ENCODE results near the gene TMIE.

The TMIE gene

GRCh38 chr3:46685446-46685845 is 15.7 kb upstream of the TMIE start:
- TF ChIP-seq, protein P1, sequence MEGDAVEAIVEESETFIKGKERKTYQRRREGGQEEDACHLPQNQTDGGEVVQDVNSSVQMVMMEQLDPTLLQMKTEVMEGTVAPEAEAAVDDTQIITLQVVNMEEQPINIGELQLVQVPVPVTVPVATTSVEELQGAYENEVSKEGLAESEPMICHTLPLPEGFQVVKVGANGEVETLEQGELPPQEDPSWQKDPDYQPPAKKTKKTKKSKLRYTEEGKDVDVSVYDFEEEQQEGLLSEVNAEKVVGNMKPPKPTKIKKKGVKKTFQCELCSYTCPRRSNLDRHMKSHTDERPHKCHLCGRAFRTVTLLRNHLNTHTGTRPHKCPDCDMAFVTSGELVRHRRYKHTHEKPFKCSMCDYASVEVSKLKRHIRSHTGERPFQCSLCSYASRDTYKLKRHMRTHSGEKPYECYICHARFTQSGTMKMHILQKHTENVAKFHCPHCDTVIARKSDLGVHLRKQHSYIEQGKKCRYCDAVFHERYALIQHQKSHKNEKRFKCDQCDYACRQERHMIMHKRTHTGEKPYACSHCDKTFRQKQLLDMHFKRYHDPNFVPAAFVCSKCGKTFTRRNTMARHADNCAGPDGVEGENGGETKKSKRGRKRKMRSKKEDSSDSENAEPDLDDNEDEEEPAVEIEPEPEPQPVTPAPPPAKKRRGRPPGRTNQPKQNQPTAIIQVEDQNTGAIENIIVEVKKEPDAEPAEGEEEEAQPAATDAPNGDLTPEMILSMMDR (IDR thresholded peaks at IDR 0.05; ENCODE audit: insufficient read depth, low read depth, low read length, missing control alignments): no peak
- DNase-seq (ENCODE audit: low read depth): no peak
- H3K4me3 ChIP-seq (ENCODE audit: low read depth, low read length): no peak overlapping the region

GRCh38 chr3:46690798-46691197 is 10.4 kb upstream of the TMIE start:
- TF ChIP-seq, protein P1 (IDR thresholded peaks at IDR 0.05; ENCODE audit: insufficient read depth, low read depth, low read length, missing control alignments): no peak
- no peak for DNase-seq (ENCODE audit: low read depth)
- H3K4me3 ChIP-seq (ENCODE audit: low read depth, low read length): no peak overlapping the region

- TF ChIP-seq, protein P1 (IDR thresholded peaks at IDR 0.05; ENCODE audit: insufficient read depth, low read depth, low read length, missing control alignments): no peak
- no peak for DNase-seq (ENCODE audit: low read depth)
- no peak overlapping the region for H3K4me3 ChIP-seq (ENCODE audit: low read depth, low read length)
Measured at GRCh38 chr3:46692566-46692990, 8.6 kb upstream of the TMIE start.

- H3K4me3 ChIP-seq (ENCODE audit: low read depth, low read length): peak within 1 kb of the TSS; percentile 37
- TF ChIP-seq, protein P1 (IDR thresholded peaks at IDR 0.05; ENCODE audit: insufficient read depth, low read depth, low read length, missing control alignments): no peak
- peak; percentile 30 for DNase-seq (ENCODE audit: low read depth)
Measured at GRCh38 chr3:46693038-46693891, 7.9 kb upstream of the TMIE start, which contains the start of gene ALS2CL. Gene ALS2CL (minus strand): TSS chr3:46693679. CDS start chr3:46689440, 4,239 bp downstream.

GRCh38 chr3:46693892-46694226 is 7.3 kb upstream of the TMIE start:
- no peak overlapping the region for H3K4me3 ChIP-seq (ENCODE audit: low read depth, low read length)
- no peak for DNase-seq (ENCODE audit: low read depth)
- TF ChIP-seq, protein P1 (IDR thresholded peaks at IDR 0.05; ENCODE audit: insufficient read depth, low read depth, low read length, missing control alignments): no peak

DNA sequence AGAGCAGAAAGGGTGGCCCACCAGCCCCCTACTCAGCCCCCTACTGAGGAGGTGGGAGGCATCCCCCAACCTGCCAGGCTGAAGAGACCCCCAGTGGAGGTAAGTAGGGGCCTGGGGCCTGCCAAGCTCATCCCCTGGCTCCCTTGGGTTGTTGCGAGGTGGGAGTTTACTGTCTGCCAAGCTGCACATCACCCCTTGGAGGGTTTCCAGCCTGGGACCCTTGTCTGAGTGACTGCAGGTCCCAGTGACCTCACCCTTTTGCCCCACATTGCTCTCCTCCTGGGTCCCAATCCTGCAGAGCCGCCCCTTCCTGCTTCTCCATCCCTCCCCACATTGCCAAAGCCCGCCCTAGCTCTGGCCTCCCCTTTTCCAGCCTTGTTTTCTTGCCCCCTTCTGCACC is 6.7 kb upstream of the TMIE start:
- H3K4me3 ChIP-seq (ENCODE audit: low read depth, low read length): no peak overlapping the region
- TF ChIP-seq, protein P1 (IDR thresholded peaks at IDR 0.05; ENCODE audit: insufficient read depth, low read depth, low read length, missing control alignments): no peak
- DNase-seq (ENCODE audit: low read depth): no peak
